Kidney epithelial cell (primary cell): ENCODE results near the gene LHPP. TPM values are rescaled to one million over a fixed set of nuclear protein-coding genes. Genes with fewer than 3 reads are reported as not detected.

ENCODE experiments used
- DNase-seq: peaks from one replicate; pipeline ENCODE4 v3.0.0-alpha.2; 2010; ENCODE audit warnings: low read depth
- H3K27me3 ChIP-seq: 2 replicates; pipeline ENCODE4 v1.6.0; 2011; ENCODE audit warnings: low read length; ENCODE audit not compliant: control insufficient read depth, insufficient read depth
- H3K36me3 ChIP-seq: 2 replicates; pipeline ENCODE4 v1.5.1; 2011; ENCODE audit warnings: low read length; ENCODE audit not compliant: control insufficient read depth, insufficient read depth
- H3K4me3 ChIP-seq: 2 replicates; pipeline ENCODE4 v1.5.1; 2011; ENCODE audit warnings: low read depth, mild to moderate bottlenecking, control low read depth, low read length
- CTCF ChIP-seq: IDR thresholded peaks from 2 replicates; pipeline ENCODE4 v1.5.1; 2011; ENCODE audit warnings: mild to moderate bottlenecking, moderate library complexity, low read length, control low read depth, inconsistent platforms; ENCODE audit not compliant: insufficient read depth, poor library complexity, severe bottlenecking
- total RNA-seq: library from RNA; depleted of rRNA; stranded (reverse); fragments of >200 nt; gene quantifications from 2 replicates; pipeline ENCODE4 v1.2.3, GENCODE V29; 2015

Gene LHPP
- total RNA-seq, 1 donor from 2014 or later, result 6.3 TPM

DNA sequence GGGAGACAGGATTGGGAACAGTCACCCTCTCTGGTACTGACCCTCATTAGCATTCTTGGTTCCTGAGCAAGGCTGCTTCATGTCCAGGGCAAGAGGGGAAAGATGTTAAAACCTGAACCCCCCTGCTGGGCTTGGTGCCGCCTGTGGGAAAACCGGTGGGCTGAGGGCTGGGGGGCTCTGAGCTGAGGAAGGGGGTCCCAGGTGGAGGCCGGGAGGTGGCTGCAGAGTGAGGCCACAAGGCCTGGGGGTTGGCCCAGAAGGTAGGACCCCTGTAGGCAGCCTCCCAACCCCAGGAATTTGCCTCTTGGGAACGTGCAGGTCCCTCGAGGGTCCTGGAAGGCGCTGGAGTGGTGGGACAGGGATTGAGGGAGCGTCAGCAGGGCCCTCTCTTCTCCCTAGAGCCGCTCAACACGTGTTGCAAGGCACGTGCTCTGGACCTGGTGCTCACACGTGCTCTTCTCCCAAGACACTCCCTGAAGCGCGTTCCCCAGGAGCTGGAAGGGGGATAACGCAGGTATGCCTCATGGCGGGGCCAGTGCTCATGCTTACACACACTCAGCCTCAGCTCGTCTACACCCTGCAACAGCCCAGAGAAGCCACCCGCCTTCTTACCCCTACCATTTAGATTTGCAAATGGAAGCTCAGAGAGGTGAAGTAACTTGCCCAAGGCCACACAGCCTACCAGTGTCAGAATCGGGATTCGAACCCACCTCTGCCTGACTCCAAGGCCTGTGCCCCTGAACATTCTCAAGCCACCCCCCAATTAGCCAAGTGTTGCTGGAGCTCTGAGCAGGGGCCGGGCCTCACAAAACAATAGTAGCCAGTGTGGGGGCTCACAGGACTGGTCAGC is 64.4 kb downstream of the LHPP start:
- H3K36me3 ChIP-seq, result no peaks in the 10 kb centered on the region
- TF ChIP-seq CTCF, result no peak
- DNase-seq, result no peak

DNA sequence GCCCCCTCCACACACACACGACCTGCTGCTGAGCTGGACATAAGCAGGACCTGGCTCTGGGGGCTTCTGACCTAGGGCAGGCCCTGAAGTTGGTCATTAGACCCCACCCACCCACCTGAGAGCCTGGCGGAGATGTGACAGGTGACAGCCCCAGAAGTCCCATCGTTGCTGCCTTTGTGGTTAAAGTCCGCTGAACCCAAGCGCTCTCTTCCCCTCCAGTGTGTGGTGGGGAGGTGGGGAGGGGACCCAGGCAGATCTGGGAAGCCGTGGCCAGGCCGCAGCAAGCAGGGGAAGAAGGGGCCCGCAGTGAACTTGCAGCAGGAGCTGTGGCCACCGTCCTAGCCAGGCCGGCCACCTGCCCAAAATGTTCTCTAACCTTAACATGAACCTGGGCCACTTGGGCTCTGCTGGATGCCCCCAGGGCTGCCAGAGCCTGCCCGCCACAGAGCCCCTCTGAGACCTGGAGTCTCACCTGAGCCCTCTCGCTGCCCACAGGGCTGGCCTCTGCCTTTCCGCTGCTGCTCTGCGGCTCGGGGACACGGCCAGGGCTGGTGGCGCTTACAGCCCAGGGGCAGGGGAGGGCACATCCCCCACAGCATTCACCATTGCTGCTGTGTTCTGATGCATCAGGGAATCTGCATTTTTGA is 65.1 kb downstream of the LHPP start:
- peaks cover 3% of the 10 kb centered on the region for H3K27me3 ChIP-seq
- no peak for DNase-seq
- no peak for TF ChIP-seq CTCF
- H3K4me3 ChIP-seq, result no peak overlapping the region
- no peaks in the 10 kb centered on the region for H3K36me3 ChIP-seq

More for the DNA sequence above, 64.4 kb downstream of the LHPP start:
- Histone ChIP-seq H3K4me3 (no peak overlapping the region), H3K27me3 (peaks cover 3% of the 10 kb centered on the region)

DNA sequence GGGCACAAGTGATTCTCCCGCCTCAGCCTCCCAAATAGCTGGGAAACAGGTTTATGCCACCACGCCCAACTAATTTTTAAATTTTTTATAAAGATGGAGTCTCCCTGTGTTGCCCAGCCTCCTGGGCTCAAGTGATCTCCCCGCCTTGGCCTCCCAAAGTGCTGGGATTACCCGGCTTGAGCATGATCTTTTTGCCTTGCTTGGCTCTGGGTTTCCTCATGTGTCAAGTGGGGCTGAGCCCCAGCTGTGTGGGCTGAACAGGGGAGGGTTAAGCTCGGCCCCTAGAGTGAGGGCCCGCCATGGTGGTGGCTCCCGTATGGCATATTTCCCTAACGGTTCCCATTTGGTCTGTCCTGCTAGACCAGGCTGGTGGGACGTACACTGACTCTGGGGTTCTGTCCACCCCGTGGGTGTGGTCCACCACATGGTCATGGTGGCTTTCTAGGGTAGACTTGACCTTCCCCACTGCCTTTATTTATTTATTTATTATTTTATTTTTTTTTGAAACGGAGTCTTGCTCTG is 66.3 kb downstream of the LHPP start:
- DNase-seq, result no peak
- TF ChIP-seq CTCF, result no peak
- H3K36me3 ChIP-seq, result no peaks in the 10 kb centered on the region
- H3K4me3 ChIP-seq, result no peak overlapping the region
- peaks cover 3% of the 10 kb centered on the region for H3K27me3 ChIP-seq

- no peak for DNase-seq
- Histone ChIP-seq H3K36me3 (no peaks in the 10 kb centered on the region), H3K4me3 (no peak overlapping the region), H3K27me3 (peaks cover 2% of the 10 kb centered on the region)
- TF ChIP-seq CTCF, result no peak
Observed at GRCh38 chr10:124529661-124530214, 68.1 kb downstream of the LHPP start.

GRCh38 chr10:124530215-124530665 is 68.6 kb downstream of the LHPP start:
- peaks cover 2% of the 10 kb centered on the region for H3K27me3 ChIP-seq
- TF ChIP-seq CTCF, result peak; percentile 95
- H3K4me3 ChIP-seq, result no peak overlapping the region
- peak; percentile 9 for DNase-seq
- no peaks in the 10 kb centered on the region for H3K36me3 ChIP-seq
